Fibroblast of skin of right biceps (primary cell): ENCODE results near the gene DOK7.
A peak's percentile ranks its signal among the peaks of the same experiment; 100 is the strongest.
"Not testable (repeated sequence)": the region's sequence is repeated elsewhere in the genome, so short reads cannot be mapped to it uniquely, and the experiment has no call there.

Experiments used
- DNase-seq: peaks from one replicate; pipeline ENCODE4 v3.0.0-alpha.2; 2013

The DOK7 gene

DNA sequence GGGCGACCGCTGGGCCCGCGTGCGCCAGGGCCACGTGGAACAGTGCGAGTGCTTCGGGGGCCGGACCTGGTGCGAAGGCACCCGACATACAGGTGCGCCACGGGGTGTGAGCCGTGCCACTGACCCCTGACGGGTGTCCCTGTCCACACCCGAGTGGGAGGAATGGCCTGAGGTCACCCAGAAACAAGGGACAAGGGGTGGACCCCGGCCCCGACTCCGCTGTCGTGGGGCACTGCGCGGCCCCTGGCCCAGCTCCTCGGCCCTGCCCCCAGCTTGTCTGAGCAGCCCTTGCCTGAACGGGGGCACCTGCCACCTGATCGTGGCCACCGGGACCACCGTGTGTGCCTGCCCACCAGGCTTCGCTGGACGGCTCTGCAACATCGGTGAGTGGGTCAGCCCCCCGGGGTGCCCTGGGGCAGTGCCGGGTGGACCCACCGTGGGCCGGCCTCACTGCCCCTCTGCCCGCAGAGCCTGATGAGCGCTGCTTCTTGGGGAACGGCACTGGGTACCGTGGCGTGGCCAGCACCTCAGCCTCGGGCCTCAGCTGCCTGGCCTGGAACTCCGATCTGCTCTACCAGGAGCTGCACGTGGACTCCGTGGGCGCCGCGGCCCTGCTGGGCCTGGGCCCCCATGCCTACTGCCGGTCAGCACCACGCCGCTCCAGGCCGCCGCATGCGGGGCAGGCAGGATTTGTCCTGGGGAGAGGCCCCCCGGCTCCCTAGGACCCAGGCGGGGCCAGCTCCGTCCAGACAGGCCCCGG lies 18.6 kb upstream of the DOK7 start:
- DNase-seq = no peak

DNA sequence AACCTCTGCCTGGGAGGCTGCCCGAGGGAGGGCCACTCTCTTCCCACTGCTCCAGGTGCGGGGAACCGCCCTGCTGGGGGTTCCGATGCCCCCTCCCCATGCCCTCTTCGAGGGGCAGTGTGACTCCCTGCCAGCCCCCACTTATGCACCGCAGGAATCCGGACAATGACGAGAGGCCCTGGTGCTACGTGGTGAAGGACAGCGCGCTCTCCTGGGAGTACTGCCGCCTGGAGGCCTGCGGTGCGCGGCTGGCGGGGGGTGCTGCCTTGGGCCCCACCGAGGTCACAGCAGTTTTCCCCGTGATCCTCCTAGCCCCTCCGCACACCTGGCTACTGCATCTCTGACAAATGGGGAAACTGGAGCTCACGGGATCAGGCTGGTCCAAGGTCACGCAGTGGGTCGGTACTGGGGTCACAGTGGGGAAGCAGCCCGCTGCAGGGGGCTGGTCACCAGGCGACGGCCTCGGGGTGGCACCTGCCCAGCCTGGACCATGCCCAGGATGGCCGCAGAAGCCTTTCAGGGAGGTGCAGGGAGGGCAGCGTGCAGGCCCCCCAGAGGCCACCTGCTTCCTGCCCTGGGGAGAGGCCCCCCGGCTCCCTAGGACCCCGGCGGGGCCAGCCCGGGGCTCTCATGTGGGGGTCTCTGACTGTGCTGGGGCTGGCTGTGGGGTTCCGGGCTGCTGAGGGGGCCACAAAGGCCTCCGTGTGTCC lies 17.8 kb upstream of the DOK7 start:
- no peak for DNase-seq

DNA sequence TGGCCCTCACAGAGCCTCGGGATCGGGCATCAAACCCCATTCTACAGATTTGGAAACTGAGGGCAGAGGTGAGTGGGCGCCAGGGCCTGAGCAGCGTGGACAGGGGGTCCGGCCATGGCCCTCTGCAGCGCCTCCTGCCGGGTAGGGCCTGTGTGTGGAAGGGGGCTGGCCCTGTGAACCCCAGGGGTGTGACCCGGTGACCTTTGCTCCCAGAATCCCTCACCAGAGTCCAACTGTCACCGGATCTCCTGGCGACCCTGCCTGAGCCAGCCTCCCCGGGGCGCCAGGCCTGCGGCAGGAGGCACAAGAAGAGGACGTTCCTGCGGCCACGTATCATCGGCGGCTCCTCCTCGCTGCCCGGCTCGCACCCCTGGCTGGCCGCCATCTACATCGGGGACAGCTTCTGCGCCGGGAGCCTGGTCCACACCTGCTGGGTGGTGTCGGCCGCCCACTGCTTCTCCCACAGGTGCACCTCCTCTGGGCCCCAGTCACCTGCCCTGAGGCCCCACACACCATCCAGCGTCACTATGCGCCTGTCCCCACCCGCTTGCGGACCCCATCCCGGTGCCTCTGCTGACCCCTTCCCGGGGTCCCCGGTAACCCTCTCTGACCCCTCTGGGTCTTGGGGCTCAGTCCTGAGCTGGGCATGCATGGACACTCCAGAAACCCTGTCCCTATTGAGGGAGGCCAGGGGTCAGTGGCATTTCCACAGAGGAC lies 17.1 kb upstream of the DOK7 start:
- DNase-seq = no peak

DNA sequence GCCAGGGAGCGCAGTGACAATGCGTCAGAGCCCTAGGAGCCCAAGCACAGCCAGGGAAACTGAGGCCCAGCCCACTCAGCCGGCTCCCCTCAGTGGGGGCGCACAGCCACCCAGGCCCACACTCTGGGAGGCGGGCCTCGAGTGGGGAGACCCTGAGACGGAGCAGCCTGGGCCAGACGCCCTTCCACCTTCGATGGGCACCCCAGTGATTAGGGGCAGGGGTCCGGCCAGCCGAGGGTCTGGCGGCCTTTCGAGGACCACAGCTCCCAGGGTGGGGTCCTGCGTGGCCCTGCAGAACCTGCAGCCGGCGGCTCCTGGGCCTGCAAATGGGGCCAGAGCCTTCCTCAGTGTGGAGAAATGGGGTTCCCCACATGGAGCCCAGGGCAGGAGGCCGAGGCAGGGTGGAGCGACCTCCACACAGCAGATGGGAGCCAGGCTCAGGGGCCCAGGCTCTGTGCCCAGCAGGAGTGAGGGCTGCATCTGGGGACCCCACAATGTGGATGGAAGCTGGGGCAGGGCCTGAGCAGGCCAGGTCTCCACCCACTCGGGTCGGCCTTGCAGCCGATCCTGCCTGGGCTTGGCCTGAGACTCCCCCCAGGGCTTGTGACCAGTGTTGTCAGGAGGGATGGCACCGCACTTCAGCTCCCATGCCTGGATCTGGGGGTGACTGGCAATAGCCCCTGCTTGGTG lies 16.3 kb upstream of the DOK7 start:
- no peak for DNase-seq

DNA sequence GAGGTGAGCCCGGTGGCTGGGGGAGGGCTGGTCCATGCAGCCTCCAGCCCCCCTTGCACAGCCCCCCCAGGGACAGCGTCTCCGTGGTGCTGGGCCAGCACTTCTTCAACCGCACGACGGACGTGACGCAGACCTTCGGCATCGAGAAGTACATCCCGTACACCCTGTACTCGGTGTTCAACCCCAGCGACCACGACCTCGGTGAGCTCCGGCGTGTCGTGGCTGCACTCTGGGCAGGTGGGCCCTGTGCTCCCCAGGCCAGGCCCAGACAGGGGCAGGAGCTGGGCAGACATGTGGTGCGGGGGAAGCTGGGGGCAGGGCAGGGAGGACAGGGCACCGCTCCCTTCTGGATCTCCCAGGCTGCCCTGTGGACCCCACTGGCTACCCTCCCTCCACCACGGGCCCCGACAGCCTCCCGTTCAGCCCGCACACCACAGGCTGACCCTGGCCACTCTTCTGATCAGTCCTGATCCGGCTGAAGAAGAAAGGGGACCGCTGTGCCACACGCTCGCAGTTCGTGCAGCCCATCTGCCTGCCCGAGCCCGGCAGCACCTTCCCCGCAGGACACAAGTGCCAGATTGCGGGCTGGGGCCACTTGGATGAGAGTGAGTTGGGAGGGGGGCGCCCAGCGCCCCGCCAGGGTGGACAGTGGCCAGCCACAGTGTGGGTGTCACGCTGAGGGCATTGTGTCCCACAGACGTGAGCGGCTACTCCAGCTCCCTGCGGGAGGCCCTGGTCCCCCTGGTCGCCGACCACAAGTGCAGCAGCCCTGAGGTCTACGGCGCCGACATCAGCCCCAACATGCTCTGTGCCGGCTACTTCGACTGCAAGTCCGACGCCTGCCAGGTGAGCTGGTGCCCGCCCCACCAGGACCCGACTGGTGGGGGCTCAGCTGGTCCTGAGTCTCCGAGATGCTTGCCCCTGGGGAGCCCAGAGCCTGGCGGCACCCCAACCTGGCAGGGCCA lies 15.4 kb upstream of the DOK7 start:
- no peak for DNase-seq

DNA sequence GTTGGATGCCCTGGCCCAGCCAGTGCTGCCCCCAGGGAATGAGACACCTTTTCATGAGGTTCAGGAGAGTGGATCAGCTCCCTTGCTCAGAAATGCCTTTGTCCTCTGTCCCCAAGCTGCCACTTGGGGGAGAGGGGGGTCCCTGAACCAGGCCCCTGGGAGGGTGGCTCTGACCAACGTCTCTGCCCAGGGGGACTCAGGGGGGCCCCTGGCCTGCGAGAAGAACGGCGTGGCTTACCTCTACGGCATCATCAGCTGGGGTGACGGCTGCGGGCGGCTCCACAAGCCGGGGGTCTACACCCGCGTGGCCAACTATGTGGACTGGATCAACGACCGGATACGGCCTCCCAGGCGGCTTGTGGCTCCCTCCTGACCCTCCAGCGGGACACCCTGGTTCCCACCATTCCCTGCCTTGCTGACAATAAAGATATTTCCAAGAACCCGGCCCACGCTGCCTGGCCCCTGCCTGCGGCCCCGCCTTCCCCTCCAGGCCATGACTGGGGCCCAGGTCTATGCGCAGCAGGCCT lies 14.0 kb upstream of the DOK7 start:
- DNase-seq = no peak

DNA sequence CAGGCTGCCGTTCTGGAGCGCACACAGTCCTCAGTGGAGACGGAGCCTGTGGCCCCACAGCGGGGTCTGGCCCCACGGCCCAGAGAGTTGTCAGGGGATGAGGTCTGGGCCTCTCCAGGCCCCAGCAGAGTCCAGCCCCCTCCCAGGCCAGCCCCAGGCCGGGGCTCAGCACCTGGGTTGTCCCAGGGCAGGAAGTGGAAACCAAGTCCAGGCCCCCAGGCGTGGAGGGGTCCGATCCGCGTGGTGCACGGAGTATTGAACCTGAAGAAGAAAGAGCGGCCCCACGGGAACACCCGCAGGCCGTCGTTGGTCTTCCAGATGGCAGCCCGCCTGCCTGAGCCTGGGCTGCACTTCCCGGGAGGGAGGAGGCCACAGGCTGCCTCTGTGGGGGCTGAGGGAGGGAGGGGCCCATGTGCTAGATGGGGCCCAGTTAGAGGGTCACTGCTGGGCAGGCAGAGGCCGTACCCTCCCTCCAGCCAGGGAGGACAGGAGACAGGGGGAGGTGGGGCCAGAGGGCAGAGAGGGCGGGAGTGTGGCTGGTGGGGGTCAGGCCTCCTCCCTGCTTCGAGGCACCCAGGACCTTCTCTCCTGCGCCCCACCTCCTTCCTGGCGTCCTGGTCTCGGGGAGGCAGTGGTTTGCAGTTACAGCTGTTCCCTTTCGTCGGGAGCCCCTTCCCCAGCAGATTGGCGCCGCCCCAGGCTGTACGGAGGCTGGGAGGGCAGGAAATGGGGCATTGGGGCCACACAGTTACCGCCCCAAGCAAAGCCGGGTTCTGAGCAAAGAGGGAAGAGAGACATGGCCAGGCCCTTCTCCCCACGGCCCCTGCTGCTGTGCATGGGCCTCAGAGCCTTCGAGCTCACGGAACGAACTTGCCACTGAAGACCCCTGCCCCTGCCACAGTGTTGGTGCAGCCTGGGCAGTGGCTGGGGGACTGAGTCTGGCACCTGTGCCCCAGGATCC lies 13.3 kb upstream of the DOK7 start:
- no peak for DNase-seq

DNA sequence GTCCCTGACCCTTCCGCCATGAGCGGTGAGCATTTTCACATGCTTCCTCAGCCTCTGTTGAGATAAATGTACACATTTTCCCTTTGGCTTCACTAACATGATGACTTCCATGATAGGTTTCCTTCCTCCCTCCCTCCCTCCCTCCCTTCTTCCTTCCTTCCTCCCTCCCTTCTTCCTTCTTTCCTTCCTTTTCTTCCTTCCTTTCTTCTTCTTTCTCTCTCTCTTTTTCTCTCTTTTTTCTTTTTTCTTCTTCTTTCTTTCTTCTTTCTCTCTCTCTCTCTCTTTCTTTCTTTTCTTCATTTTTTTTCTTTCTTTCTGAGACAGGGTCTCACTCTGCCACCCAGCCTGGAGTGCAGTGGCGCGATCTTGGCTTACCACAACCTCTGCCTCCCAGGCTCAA lies 12.5 kb upstream of the DOK7 start:
- DNase-seq = no peak

DNA sequence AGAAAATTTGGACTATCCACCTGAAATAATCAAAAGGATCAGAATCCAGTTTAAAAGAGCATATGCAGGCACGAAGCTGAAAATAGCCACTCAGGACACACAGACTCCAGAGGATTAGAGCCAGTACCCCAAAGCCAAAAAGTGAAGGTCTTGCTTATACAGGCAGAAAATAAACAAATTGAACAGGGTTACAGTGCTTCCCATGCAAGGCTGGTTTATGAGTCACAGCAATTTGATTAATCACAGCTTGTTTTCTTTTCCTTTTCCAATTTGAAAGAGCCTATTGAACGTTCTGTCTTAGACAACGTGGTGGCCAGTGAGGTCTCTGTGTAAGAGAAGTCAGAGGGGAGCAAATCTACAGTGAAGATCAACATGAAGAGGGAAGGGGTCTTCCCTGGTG lies 11.2 kb upstream of the DOK7 start:
- peak; percentile 37 for DNase-seq

DNA sequence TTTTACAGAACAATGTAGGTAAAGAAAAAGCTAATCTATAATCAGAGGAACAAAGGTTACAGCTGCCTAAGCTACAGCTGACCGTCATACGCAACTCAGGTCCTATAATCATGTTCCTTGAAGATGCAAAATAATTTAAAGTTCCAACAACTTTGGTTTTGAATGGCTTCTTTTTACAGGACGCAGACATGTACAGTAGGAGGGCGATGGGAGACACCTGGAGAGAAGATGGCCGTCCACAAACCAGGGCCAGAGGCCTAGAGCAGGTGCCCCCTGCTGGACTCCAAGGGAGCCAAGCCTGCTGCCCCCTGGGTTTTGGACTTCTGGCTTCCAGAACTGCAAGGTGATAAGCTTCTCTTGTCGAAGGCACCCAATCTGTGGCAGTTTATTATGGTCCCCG lies 10.7 kb upstream of the DOK7 start:
- peak; percentile 10 for DNase-seq

DNA sequence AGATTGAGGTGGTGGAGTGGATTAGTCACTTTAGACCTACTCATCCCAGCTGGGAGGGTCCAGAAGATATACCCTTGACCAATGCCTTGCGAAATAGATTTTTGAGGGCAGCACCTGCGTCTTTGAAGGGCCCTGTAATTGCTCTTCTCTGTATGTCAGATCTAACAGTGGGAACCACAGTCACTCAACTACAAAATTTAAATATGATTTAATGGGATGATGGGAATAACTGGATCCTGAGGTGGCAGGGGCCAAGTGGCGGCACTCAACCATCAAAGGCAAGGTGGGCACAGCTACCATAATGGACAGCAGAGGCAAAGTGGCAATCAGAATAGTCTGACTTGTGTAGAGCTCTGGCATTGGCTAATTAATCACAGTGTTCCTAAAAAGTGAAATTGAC lies 7.5 kb upstream of the DOK7 start:
- DNase-seq = not testable (repeated sequence)

DNA sequence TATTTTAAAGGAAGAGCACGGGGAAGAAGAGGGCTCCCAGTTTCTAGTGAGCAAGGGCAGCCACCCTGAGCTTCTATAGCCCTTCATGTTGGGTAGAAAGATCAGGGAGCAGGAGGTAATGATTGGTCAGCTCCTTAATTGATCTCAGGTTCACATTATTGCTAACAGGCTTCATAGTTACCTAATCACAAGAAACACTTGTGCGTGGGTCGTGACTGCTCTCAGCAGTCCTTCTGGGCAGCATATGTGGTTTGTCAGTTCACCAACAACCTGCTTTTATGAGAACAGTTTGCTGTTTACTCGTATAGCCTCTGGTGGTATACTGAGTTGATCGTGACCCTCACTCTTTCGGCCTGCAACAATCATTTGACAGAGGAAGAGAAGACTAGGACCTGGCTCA lies 4.7 kb upstream of the DOK7 start:
- no peak for DNase-seq

DNA sequence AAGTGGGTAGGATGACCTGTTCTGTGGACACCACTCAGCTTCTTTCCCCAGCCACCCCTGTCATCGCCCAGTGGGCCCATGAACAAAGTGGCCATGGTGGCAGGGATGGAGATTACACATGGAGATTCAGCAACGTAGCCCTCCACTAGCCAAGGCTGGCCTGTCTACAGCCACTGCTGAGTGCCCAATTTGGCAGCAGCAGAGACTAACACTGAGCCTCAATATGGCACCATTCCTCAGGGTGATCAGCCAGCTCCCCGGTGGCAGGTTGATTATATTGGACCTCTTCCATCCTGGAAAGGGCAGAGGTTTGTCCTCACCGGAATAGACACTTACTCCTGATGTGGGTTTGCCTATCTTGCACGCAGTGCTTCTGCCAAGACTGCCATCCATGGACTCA lies 4.0 kb upstream of the DOK7 start:
- not testable (repeated sequence) for DNase-seq

DNA sequence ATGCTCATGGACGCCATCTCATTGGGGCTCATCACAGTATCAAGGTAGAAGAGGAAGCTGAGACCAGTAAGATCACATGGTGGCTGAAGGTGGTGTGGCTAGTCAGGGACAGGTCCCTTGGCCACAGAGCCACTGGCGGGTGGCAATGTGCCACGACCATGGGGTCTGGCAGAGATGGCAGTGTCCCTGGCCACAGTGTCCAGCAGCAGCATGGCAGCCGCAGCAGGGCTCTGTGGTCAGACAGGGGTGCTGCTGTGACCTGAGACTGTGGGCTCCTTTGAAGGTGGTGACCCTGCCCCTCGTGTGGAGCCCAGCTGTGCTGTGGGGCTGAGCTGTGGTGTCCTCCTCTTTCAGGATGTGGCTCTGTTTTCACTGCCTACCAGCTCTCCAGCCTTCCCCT lies 2.2 kb upstream of the DOK7 start:
- DNase-seq = no peak

DNA sequence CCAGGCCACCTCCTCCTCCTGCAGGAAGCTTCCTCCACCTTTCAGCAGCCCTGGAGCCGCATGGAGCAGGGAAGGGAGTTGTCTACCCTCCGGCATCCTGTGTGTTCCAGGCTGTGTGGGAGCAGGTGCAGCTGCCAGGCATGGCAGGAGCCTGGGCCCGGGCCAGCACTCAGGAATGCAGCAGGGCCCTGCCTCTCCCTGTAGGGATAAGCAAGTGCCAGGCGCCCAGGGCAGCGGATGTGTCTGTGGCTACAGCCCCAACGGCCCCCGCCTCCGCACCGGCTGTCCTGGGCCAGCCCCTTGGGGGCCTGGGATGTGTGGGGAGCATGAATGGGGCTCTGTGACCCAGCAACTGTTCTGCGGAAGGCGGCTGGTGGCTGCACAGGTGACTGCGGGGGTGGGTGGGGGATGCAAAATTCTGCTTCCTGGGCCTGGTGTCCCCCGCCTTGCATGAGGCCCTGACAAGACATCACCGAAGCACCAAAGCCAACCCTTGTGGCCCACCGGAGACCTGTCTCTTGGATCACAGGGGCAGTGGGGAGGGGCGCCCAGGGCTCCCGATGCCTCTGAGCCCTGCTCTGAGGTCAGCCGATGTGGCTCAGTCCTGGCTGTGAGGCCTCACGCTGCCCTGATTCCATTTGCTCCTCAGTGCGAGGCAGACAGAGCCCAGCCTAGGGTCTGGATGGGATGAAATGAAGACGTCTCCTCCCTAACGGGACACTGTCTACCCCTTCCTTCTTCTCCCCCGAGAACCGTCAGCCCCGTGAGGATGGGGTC lies 1.4 kb upstream of the DOK7 start:
- no peak for DNase-seq

DNA sequence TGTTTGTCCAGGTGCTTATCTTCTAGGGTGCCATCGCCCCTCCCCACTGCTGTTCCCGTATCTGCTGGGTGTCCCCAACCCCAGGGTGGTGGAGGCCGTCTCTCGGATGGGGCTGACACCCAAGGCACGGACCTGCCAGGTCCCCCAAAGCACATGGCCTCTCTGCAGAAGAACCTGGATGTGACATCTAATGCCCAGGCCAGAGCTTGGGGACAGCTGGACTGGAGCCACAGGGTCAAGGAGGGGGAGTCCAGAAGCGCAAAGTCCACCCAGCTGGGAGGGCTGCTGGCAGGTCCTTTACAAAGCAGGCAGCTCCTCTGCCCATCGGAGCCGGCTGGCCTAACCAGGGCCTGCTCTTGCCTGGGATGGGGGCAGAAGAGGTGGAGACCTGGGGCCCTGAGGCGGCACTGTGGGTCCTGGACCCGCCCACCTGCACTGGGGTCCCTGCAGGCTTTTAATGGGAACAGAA lies 751 bp upstream of the DOK7 start:
- no peak for DNase-seq

DNA sequence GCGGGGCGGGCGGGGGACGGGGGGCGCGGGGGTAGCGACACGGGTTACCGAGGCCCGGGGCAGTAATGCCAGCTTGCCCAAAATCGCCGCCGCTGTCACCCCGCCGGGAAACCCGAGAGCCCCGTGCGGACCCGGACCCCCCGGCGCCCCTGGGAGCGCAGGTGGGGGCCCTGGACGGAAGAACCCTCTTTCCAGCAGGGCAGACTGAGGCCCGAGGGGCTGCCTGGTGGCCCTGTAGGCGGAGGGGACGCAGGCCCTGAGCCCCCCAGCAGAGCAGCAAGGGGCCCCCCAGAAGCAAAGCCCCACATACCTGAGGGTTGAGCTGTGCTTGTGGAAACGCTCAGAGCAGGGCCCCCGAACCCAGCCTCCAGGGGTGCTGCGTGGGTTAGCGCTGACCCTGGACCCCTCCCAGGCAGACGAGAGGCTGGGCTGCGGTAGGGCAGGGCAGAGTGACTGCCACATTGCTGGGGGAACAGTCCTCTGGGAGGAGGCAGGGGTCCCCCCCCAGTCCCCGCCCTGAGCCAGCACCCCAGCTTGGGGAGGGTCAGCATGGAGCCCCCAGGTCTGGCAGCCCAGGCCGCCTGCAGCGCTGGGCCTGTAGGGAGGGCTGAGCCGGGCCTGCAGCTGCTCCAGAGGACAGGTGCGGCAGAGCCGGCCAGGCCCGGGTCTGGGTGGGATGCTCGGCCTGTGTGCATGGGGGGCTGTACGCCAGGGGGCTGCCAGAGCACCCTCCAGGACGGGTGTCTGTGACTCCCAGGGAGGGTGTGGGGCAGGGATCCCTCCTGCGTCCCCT lies 646 bp downstream of the DOK7 start:
- DNase-seq = no peak

DNA sequence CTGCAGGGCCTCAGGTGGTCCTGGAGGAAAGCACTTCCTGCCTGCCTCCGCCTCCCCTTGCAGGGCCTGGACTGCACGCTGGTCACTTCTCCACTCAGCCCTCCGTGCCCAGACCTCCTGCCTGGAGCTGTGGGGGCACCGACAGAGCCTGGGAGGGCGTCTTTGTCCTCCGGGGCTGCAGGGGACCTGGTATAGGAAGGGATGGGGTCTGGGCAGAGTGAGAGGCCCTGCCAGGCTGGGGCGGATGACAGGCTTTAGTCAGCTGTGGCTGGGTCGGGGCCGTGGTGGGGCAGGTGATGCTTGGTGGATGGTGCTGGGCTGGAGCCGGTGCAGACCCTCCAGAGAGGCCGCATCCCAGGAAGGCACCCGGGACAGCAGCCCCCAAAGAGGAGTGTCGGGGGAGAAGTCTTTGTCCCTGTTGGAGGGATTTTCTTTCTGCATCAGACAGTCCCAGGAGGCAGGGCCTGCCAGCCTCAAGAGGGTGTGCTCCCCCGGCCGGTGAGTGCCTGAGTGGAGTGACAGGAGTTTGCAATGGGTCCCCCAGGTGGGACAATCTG lies 1.3 kb downstream of the DOK7 start:
- DNase-seq = no peak
